AG10803 (cell line): ENCODE results near the gene CYP3A5.

Experiments used
- DNase-seq: peaks from one replicate; pipeline ENCODE4 v3.0.0; 2010; ENCODE audit warnings: low read depth
- H3K4me3 ChIP-seq: 2 replicates; pipeline ENCODE4 v1.5.1; 2011; ENCODE audit warnings: mild to moderate bottlenecking, low read length, control low read depth
- TF ChIP-seq, protein P1 (sequence below): conservative IDR thresholded peaks from 2 replicates; pipeline ENCODE4 v1.5.1; 2011; ENCODE audit warnings: mild to moderate bottlenecking, low read length, control low read depth, inconsistent platforms

Gene CYP3A5

DNA sequence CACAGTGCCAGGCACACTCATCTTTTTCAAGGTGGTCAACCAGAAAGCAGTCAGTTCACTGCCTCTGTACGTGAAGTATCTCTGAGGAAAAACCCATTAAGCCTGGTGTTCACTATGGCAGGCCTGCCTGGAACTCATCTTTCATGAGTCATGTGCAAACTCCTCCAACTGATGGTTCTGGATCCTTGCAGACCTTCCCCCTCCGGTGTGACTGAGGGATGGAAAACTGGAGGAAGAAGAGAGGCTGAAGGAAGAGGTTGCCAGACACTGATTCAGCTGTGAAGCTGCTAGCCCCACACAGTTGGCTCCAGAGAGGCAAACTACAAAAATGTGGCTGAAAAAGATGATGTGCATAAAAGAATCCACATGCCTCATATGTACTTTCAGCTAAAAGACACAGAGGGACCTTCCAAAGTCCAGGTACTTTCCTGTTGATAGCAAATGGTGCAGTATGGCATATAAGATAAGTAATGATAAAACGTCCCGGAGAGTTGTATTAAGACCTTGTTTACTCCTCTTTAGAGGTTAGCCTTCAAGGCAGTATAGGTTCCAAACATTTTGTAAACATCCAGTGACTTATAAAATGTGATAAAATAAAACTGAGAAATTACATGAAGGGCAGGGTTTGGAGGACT, 2.7 kb downstream of the CYP3A5 start:
- no peak for DNase-seq
- no peak overlapping the region for H3K4me3 ChIP-seq
- TF ChIP-seq, protein P1, sequence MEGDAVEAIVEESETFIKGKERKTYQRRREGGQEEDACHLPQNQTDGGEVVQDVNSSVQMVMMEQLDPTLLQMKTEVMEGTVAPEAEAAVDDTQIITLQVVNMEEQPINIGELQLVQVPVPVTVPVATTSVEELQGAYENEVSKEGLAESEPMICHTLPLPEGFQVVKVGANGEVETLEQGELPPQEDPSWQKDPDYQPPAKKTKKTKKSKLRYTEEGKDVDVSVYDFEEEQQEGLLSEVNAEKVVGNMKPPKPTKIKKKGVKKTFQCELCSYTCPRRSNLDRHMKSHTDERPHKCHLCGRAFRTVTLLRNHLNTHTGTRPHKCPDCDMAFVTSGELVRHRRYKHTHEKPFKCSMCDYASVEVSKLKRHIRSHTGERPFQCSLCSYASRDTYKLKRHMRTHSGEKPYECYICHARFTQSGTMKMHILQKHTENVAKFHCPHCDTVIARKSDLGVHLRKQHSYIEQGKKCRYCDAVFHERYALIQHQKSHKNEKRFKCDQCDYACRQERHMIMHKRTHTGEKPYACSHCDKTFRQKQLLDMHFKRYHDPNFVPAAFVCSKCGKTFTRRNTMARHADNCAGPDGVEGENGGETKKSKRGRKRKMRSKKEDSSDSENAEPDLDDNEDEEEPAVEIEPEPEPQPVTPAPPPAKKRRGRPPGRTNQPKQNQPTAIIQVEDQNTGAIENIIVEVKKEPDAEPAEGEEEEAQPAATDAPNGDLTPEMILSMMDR = no peak

DNA sequence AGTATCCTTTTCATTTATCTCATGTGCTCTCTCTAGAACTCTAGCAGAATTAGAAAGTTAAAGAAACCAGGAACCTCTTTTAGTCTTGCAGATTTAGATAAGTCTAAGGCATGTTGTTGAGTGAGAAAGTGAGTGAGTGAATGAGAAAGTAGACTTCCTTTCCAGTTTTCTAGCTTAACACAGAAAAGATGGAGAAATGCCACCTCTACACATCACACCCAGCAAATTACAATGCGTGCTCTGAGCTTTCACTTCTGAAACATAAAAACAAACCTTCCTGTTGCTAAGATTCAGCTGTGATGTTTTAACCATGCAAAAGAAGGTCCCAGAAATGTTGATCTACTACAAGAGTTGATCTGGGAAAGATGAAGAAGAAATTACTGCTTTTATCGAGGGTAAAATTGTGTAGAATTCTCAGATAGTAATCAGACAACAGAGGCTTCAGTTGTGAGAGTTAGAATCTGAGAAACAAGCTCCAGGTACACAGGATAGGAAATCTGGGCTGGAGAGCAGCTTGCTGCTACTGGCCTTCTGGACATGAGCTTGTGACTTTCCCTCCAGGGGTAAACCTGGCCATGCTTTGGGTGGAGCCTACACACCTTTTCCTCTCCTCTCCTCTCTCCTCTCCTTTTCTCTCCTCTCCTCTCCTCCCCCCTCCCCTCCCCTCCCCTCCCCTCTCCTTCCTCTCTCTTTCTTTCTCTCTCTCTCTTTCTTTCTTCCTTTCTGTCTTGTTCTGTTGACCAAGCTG, 4.6 kb downstream of the CYP3A5 start:
- TF ChIP-seq, protein P1 = no peak
- DNase-seq = no peak
- no peak overlapping the region for H3K4me3 ChIP-seq

DNA sequence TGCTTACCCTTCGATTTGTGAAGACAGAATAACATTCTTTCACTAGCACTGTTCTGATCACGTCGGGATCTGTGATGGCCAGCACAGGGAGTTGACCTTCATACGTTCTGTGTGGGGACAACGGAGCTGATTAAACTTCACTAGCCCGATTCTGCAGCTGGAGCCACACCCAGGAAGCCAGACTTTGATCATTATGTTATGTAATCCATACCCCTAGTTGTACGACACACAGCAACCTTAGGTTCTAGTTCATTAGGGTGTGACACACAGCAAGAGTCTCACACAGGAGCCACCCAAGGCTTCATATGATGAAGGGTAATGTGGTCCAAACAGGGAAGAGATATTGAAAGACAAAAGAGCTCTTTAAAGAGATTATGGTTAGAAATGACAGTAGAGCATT, 7.2 kb downstream of the CYP3A5 start:
- H3K4me3 ChIP-seq = no peak overlapping the region
- TF ChIP-seq, protein P1 = no peak
- DNase-seq = no peak

DNA sequence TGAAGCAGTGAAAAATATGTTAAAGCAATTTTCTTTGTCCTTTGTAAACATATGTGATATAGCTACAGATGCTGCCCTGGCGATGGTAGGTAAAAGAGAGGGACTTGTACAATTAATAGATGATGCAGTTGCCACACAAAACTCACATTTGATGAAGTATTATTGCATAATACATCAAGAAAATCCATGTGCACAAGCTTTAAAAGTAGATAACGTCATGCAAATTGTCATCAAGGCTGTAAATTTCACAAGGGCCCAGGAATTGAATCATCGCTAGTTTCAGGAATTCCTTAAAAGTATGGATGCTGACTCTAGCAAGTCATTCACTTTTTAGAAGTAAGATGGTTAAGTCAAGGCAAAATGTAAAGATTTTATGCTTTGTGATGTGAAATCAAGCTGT, 10.0 kb downstream of the CYP3A5 start:
- no peak for DNase-seq
- TF ChIP-seq, protein P1 = no peak
- H3K4me3 ChIP-seq = no peak overlapping the region

DNA sequence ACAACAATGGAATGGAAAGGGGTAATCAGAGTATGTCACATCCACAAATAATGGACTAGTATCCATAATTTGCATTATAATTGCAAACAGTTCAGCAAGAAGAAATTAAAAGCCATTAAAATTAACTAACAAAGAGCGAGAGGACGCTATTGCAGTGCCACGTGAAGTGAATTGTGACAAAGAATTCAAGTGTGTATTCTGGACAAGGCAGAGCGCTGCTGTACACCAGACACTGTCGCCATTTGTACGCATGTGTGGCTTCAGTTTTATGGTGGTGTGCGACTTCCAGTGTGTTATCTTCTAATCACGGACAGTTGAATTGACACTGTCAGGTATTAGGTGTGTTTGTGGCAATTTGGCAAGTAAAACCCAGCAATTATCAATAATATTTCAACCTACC, 11.3 kb downstream of the CYP3A5 start:
- H3K4me3 ChIP-seq = no peak overlapping the region
- no peak for DNase-seq
- TF ChIP-seq, protein P1 = no peak

DNA sequence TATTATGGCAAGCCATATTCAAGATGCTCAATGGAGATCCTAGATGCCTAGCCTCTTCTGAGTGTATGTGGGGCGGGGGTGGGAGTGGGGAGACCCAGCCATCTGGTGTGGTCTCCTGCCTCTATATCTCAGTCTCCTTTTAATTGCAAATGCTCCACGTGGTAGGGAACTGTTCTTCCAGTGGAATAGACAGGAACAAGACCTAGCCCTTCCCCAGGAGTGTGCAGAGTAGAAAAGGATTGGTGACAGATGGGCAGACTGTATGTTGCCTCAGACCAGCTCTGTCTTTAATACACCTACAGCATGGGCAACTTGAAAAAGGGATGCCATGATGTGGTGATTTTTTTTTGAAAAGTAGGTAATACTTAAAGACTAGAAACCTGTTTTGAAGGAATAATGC, 12.6 kb downstream of the CYP3A5 start:
- TF ChIP-seq, protein P1 = no peak
- no peak overlapping the region for H3K4me3 ChIP-seq
- DNase-seq = no peak

DNA sequence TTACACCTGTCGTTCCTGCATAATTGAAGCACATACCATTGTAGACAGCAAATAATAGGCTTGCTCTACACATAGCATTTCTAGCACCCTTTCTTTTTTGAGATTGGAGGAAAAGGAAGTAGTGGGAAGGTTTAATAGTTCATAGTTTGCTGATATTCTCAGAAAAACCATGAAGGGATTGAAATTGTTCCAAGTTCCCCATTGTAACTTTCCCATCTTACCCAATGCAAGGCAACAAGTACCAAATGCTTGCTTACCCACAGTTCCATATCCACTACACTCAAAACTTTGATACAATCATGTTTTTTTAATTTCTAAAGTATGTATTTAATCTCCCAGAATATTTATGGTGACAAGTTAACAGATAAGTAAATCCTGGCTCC, 13.8 kb downstream of the CYP3A5 start:
- TF ChIP-seq, protein P1 = no peak
- H3K4me3 ChIP-seq = no peak overlapping the region
- no peak for DNase-seq
